Lower lobe of right lung (tissue), 2 donors: ENCODE measurements around the gene IL17REL. TPM values are rescaled to one million over a fixed set of nuclear protein-coding genes. Genes with fewer than 3 reads are reported as not detected.
"Not testable (repeated sequence)": the region's sequence is repeated elsewhere in the genome, so short reads cannot be mapped to it uniquely, and the experiment has no call there.

ENCODE experiments used
- ATAC-seq, 2 donors: fragments of 200-7000 bp; cut with Tn5 transposase; one replicate each; pipeline ENCODE4 v1.9.1; 2020 to 2022; ENCODE audit warnings: mild to moderate bottlenecking in 2 of 2, moderate library complexity in 2 of 2
- DNase-seq: peaks from one replicate; pipeline ENCODE4 v3.0.0-alpha.2; 2020
- H3K27ac ChIP-seq: fragments of 200-600 bp; one replicate; pipeline ENCODE4 v1.8.0; 2022
- H3K27me3 ChIP-seq: fragments of 200-600 bp; one replicate; pipeline ENCODE4 v1.8.0; 2022; ENCODE audit warnings: low read depth
- H3K36me3 ChIP-seq: fragments of 200-600 bp; one replicate; pipeline ENCODE4 v1.8.0; 2022; ENCODE audit warnings: mild to moderate bottlenecking
- H3K4me1 ChIP-seq: fragments of 200-600 bp; one replicate; pipeline ENCODE4 v1.8.0; 2022
- H3K4me3 ChIP-seq: fragments of 200-600 bp; one replicate; pipeline ENCODE4 v1.8.0; 2022; ENCODE audit warnings: mild to moderate bottlenecking
- H3K9me3 ChIP-seq: fragments of 200-600 bp; one replicate; pipeline ENCODE4 v1.8.0; 2022
- intact Hi-C: fragments of 100-400 bp; cut with DNase I; formaldehyde crosslinking; loops from one replicate; pipeline ENCODE4 v1.11.0; 2022
- total RNA-seq: library from RNA; stranded (reverse); fragmentation: NEBNext Ultra II Directional; extraction: Animal tissue kit (Norgen Biotek cat#: 25700); gene quantifications from one replicate; pipeline ENCODE4 v1.2.1, GENCODE V29; 2021
- TF ChIP-seq, protein P1 (sequence below): fragments of 200-600 bp; IDR thresholded peaks from one replicate; pipeline ENCODE4 v1.8.0; 2022; ENCODE audit warnings: antibody characterized with exemption, mild to moderate bottlenecking
- donor health status: DM: no; HTN: yes; CAD: no; lungs with severe emphysema.

The IL17REL gene
- total RNA-seq, 1 donor from 2014 or later: 0.09 TPM

DNA sequence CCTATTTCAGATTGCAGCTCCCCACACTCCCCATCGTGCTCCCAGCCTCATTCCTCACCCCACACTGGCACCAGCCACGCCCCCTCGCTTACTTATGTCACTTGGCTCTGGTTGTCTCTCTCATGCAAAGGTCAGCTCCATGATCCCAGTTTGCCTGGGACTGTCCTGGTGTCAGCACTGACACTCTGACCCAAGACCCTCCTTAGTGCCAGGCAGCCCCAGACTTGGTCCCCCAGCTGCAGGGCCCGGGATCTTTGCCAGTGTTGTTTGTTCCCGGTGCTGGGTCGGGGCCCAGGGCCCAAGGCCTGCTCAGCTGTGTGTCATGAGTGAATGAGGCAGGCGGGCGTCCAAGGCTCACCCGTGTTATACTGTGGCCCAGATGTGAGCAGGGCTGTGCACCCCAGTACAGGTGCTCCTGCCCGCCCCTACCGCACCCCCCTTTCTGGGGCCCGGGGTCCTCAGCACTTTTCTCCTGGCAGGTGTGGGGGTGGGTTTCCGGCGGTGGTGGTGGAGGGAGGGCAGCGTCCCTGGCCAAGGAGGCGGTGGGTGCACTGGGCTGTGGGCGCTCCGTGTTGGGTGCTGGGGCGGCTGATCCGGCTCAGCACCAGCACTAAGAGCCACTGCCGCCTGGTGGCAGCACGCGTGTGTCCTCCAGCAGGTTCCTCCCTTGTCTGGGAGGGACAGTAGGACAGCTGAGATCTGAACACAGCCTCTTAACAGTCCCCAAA, 19.5 kb downstream of the IL17REL start:
- H3K27me3 ChIP-seq: no peaks in the 10 kb centered on the region
- intact Hi-C loops: no loop called here
- no peak overlapping the region for H3K27ac ChIP-seq
- H3K4me3 ChIP-seq: no peak overlapping the region
- ATAC-seq (peak; percentile 85 to 92), DNase-seq (peak; percentile 85)
- H3K4me1 ChIP-seq: peaks cover 8% of the 10 kb centered on the region
- TF ChIP-seq, protein P1, sequence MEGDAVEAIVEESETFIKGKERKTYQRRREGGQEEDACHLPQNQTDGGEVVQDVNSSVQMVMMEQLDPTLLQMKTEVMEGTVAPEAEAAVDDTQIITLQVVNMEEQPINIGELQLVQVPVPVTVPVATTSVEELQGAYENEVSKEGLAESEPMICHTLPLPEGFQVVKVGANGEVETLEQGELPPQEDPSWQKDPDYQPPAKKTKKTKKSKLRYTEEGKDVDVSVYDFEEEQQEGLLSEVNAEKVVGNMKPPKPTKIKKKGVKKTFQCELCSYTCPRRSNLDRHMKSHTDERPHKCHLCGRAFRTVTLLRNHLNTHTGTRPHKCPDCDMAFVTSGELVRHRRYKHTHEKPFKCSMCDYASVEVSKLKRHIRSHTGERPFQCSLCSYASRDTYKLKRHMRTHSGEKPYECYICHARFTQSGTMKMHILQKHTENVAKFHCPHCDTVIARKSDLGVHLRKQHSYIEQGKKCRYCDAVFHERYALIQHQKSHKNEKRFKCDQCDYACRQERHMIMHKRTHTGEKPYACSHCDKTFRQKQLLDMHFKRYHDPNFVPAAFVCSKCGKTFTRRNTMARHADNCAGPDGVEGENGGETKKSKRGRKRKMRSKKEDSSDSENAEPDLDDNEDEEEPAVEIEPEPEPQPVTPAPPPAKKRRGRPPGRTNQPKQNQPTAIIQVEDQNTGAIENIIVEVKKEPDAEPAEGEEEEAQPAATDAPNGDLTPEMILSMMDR: peak; percentile 81
- no peaks in the 10 kb centered on the region for H3K36me3 ChIP-seq
- peaks cover 7% of the 10 kb centered on the region for H3K9me3 ChIP-seq

DNA sequence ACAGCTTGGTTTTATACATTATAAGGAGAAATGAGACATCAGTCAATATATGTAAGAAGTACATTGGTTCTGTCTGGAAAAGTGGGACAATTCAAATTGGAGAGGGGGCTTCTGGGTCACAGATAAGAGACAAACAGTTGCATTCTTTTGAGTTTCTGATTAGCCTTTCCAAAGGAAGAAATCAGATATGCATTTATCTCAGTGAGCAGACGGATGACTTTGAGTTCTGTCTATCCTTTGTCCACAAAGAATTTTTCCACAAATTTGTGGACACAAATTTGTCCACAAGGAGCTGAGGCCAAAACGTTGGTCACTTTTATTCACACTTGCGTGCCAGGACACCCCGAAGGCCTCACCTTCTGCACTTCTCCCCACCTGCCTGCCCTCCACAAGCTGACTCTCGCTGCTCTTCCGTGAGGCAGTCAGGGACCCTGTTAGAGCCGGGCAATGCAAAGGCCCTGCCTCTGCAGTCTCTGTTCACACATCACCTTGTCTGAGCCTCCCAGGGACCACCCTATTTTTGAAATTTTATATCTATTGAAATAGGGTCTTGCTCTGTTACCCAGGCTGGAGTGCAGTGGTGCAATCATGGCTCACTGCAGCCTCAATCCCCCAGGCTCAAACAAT, 20.5 kb downstream of the IL17REL start:
- peaks cover 7% of the 10 kb centered on the region for H3K9me3 ChIP-seq
- TF ChIP-seq, protein P1: no peak
- ATAC-seq (no peak), DNase-seq (no peak)
- H3K4me3 ChIP-seq: no peak overlapping the region
- H3K36me3 ChIP-seq: no peaks in the 10 kb centered on the region
- intact Hi-C loops: no loop called here
- no peaks in the 10 kb centered on the region for H3K27me3 ChIP-seq
- H3K27ac ChIP-seq: no peak overlapping the region
- peaks cover 8% of the 10 kb centered on the region for H3K4me1 ChIP-seq

DNA sequence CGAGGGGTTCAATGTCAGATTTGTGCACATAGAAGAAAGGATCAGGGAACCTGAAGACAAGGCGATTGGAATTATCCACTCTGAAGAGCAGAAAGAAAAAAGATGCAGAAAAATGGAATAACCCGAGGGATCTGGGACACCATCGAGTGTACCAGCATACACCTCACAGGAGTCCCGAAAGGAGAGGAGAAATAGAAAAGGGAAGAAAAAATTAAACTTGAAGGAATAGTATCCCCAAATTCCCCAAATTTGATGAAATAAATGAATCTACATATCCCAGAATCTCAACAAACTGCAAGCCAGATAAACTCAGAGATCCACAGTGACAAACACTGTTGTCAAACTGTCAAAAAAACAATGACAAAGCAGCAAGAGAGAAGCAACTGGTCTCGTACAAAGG, 21.4 kb downstream of the IL17REL start:
- TF ChIP-seq, protein P1: no peak

DNA sequence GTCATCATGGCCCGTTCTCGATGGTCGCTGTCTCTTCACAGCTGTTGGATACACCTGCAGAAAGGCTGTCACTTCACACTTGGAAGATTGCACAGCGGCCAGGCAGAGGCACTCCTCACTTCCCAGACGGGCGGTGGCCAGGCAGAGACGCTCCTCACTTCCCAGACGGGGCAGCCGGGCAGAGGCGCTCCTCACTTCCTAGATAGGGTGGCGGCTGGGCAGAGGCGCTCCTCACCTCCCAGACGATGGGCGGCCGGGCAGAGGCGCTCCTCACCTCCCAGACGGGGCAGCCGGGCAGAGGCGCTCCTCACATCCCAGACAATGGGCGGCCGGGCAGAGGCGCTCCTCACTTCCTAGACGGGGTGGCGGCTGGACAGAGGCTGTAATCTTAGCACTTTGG, 22.7 kb downstream of the IL17REL start:
- H3K27me3 ChIP-seq, H3K36me3 ChIP-seq, ATAC-seq, H3K4me1 ChIP-seq, H3K4me3 ChIP-seq, H3K27ac ChIP-seq, intact Hi-C loops: not testable (repeated sequence)
- peaks cover 16% of the 10 kb centered on the region for H3K9me3 ChIP-seq
- DNase-seq: peak; percentile 12

More for the DNA sequence above, 21.4 kb downstream of the IL17REL start:
- Histone ChIP-seq H3K4me1 (peaks cover 8% of the 10 kb centered on the region), H3K9me3 (peaks cover 13% of the 10 kb centered on the region), H3K4me3 (no peak overlapping the region), H3K27ac (no peak overlapping the region), H3K36me3 (no peaks in the 10 kb centered on the region), H3K27me3 (no peaks in the 10 kb centered on the region)
- ATAC-seq: no peak
- no peak for DNase-seq
- intact Hi-C loops: no loop called here

DNA sequence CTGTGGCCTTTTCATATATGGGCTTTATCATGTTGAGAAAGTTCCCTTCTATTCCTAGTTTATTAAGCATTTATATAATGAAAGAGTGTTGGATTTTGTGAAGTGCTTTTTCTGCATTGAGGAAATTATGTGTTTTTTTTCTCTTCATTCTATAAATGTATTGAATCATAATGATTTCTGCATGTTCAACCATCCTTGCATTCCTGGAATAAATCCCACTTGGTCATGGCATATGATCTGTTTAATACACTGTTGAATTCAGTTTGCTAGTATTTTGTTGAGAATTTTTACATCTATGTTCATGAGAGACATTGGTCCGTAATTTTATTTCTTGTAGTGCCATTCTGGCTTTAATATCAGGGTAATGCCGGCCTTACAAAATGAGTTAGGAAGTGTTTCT, 26.2 kb downstream of the IL17REL start:
- Histone ChIP-seq H3K36me3 (no peaks in the 10 kb centered on the region), H3K4me3 (no peak overlapping the region), H3K27me3 (peaks cover 22% of the 10 kb centered on the region), H3K9me3 (peaks cover 16% of the 10 kb centered on the region), H3K4me1 (peaks cover 10% of the 10 kb centered on the region), H3K27ac (no peak overlapping the region)
- DNase-seq (no peak), ATAC-seq (no peak)
- intact Hi-C loops: no loop called here
- TF ChIP-seq, protein P1: no peak
